Loucy (cell line): ENCODE results near the gene ACTR2.

Experiments
- H2AFZ ChIP-seq: fragments of 200-600 bp; sonication (generic); 2 replicates; pipeline ENCODE4 v1.6.0; 2016; ENCODE audit warnings: antibody characterized with exemption, mild to moderate bottlenecking, low read length, moderate library complexity
- H3F3A ChIP-seq: fragments of 200-600 bp; 2 replicates; pipeline ENCODE4 v1.6.0; 2016; ENCODE audit warnings: antibody characterized with exemption, low read depth, mild to moderate bottlenecking
- H3K27me3 ChIP-seq: fragments of 200-600 bp; sonication (generic); 2 replicates; pipeline ENCODE4 v1.6.1; 2014; ENCODE audit warnings: low read length, mild to moderate bottlenecking; ENCODE audit not compliant: insufficient read depth, poor library complexity, severe bottlenecking
- H3K36me3 ChIP-seq: fragments of 200-600 bp; sonication (generic); 2 replicates; pipeline ENCODE4 v1.6.1; 2016; ENCODE audit warnings: low read length; ENCODE audit not compliant: insufficient read depth
- H3K4me1 ChIP-seq: fragments of 200-600 bp; sonication (generic); 2 replicates; pipeline ENCODE4 v1.5.1; 2014; ENCODE audit warnings: low read length, mild to moderate bottlenecking; ENCODE audit not compliant: insufficient read depth, poor library complexity, severe bottlenecking
- H3K4me2 ChIP-seq: fragments of 200-600 bp; sonication (generic); 2 replicates; pipeline ENCODE4 v1.6.0; 2014; ENCODE audit warnings: antibody characterized with exemption, low read length, low read depth, mild to moderate bottlenecking; ENCODE audit not compliant: poor library complexity, severe bottlenecking
- H3K4me3 ChIP-seq: fragments of 200-600 bp; sonication (generic); 2 replicates; pipeline ENCODE4 v1.5.1; 2014; ENCODE audit warnings: low read length, mild to moderate bottlenecking, mixed read lengths; ENCODE audit not compliant: poor library complexity, severe bottlenecking
- H3K79me2 ChIP-seq: fragments of 200-600 bp; sonication (generic); 2 replicates; pipeline ENCODE4 v1.6.1; 2014; ENCODE audit warnings: low read length; ENCODE audit not compliant: insufficient read depth
- H3K9ac ChIP-seq: fragments of 200-600 bp; sonication (generic); 2 replicates; pipeline ENCODE4 v1.6.0; 2014; ENCODE audit warnings: mild to moderate bottlenecking, low read depth, low read length, moderate library complexity; ENCODE audit not compliant: poor library complexity, severe bottlenecking
- H3K9me2 ChIP-seq: fragments of 200-600 bp; sonication (generic); replicated peaks from 2 replicates; pipeline ENCODE4 v1.6.1; 2016; ENCODE audit warnings: low read depth, low read length, mixed read lengths
- H3K9me3 ChIP-seq: fragments of 200-600 bp; sonication (generic); 2 replicates; pipeline ENCODE4 v1.6.1; 2014; ENCODE audit warnings: mild to moderate bottlenecking, antibody characterized with exemption, low read length, low read depth; ENCODE audit not compliant: insufficient read depth
- H4K20me1 ChIP-seq: fragments of 200-600 bp; sonication (generic); 2 replicates; pipeline ENCODE4 v1.6.0; 2014; ENCODE audit warnings: antibody characterized with exemption, low read length, mild to moderate bottlenecking; ENCODE audit not compliant: insufficient read depth, poor library complexity, severe bottlenecking
- EZH2phosphoT487 ChIP-seq: fragments of 200-600 bp; IDR thresholded peaks from 2 replicates; pipeline ENCODE4 v1.6.1; 2018; ENCODE audit warnings: antibody characterized with exemption, mild to moderate bottlenecking, moderate library complexity, borderline replicate concordance
- TF ChIP-seq, protein P1 (sequence below): fragments of 200-600 bp; sonication (generic); conservative IDR thresholded peaks from 2 replicates; pipeline ENCODE4 v1.5.1; 2014; ENCODE audit warnings: mild to moderate bottlenecking, antibody characterized with exemption, low read length

Gene ACTR2

DNA sequence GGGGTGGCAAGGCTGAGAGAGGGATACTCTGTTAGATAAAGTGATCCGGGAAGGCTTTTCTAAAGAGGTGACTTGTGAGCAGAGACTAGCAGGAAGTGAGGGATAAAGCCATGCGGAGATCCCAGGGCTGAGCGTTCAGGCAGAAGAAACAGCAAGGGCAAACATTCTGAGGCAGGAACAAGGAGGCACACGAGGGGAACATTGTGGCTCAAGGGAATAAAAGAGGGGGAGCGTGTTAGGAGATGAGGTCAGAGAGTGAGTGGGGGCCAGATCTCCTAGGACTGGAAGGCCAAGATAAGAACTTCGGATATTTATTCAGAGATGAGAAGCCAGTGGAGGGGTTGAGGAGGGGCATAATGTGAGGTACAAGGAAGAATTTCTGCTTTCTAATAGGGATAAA, 67.1 kb downstream of the ACTR2 start:
- Histone ChIP-seq H3K9me2 (no peaks in the 10 kb centered on the region), H3K4me1 (peaks cover 7% of the 10 kb centered on the region), H3K27me3 (no peaks in the 10 kb centered on the region), H3K4me2 (no peak overlapping the region), H3K4me3 (no peak overlapping the region), H3K9me3 (no peaks in the 10 kb centered on the region), H4K20me1 (no peaks in the 10 kb centered on the region), H3K36me3 (no peaks in the 10 kb centered on the region), H3K79me2 (no peaks in the 10 kb centered on the region), H2AFZ (no peak overlapping the region), H3F3A (no peaks in the 10 kb centered on the region), H3K9ac (no peak overlapping the region)
- no peak for TF ChIP-seq EZH2phosphoT487

GRCh38 chr2:65296971-65297370, 69.3 kb downstream of the ACTR2 start:
- Histone ChIP-seq H3K4me2 (no peak overlapping the region), H3K4me1 (peaks cover 25% of the 10 kb centered on the region), H3K9ac (no peak overlapping the region), H3K9me2 (no peaks in the 10 kb centered on the region), H2AFZ (no peak overlapping the region), H3K27me3 (no peaks in the 10 kb centered on the region), H3K79me2 (no peaks in the 10 kb centered on the region), H3F3A (no peaks in the 10 kb centered on the region), H4K20me1 (no peaks in the 10 kb centered on the region), H3K36me3 (no peaks in the 10 kb centered on the region), H3K9me3 (no peaks in the 10 kb centered on the region), H3K4me3 (no peak overlapping the region)
- TF ChIP-seq, protein P1, sequence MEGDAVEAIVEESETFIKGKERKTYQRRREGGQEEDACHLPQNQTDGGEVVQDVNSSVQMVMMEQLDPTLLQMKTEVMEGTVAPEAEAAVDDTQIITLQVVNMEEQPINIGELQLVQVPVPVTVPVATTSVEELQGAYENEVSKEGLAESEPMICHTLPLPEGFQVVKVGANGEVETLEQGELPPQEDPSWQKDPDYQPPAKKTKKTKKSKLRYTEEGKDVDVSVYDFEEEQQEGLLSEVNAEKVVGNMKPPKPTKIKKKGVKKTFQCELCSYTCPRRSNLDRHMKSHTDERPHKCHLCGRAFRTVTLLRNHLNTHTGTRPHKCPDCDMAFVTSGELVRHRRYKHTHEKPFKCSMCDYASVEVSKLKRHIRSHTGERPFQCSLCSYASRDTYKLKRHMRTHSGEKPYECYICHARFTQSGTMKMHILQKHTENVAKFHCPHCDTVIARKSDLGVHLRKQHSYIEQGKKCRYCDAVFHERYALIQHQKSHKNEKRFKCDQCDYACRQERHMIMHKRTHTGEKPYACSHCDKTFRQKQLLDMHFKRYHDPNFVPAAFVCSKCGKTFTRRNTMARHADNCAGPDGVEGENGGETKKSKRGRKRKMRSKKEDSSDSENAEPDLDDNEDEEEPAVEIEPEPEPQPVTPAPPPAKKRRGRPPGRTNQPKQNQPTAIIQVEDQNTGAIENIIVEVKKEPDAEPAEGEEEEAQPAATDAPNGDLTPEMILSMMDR = no peak
- no peak for TF ChIP-seq EZH2phosphoT487

DNA sequence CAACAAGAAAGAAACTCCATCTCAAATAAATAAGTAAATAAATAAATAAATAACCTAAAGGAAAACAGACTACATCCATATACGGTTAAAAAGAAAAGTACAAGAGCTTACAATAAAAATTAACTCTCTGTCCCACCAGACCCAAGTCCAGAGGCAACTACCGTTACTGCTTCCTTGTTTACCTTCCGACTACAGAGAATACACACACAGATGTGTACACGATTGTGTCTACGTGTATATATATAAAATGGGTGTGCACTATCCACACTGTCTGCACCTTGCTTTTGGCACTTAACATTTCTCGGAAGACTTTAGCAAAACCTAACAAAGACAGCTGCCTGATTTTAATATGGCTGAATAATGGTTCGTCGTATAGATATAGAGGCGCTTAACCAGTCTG, 69.9 kb downstream of the ACTR2 start:
- Histone ChIP-seq H3K9me2 (no peaks in the 10 kb centered on the region), H3K4me1 (peaks cover 31% of the 10 kb centered on the region), H4K20me1 (no peaks in the 10 kb centered on the region), H3K9ac (no peak overlapping the region), H3K79me2 (no peaks in the 10 kb centered on the region), H3F3A (no peaks in the 10 kb centered on the region), H3K9me3 (no peaks in the 10 kb centered on the region), H3K36me3 (no peaks in the 10 kb centered on the region), H2AFZ (no peak overlapping the region), H3K27me3 (no peaks in the 10 kb centered on the region), H3K4me3 (no peak overlapping the region), H3K4me2 (no peak overlapping the region)
- no peak for TF ChIP-seq EZH2phosphoT487
- TF ChIP-seq, protein P1 = no peak

DNA sequence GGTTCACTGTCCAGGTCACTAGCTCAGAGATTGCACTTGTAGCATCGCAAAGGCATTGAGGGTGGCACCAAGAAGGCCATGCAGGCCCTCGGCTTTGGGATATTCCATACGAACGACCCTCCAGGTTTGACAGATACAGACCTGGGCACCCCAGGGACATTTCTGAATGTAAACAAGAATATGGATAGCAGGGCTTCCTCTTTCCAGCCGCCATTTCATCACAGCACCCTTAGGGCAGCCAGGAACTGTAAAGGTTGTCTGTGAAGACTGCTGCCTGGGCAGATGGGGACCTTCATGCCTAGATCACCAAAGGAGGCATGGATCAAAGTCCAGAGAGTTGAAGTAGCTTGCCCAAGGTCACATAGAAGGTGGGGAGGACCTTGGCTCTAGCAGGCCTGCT, 70.5 kb downstream of the ACTR2 start:
- H3K4me1 ChIP-seq = peaks cover 37% of the 10 kb centered on the region
- H3K9ac ChIP-seq = no peak overlapping the region
- H3K4me2 ChIP-seq = no peak overlapping the region
- no peaks in the 10 kb centered on the region for H3K9me3 ChIP-seq
- no peak for TF ChIP-seq EZH2phosphoT487
- TF ChIP-seq, protein P1 = no peak
- no peaks in the 10 kb centered on the region for H3K9me2 ChIP-seq
- no peak overlapping the region for H2AFZ ChIP-seq
- no peaks in the 10 kb centered on the region for H3K79me2 ChIP-seq
- no peaks in the 10 kb centered on the region for H4K20me1 ChIP-seq
- H3K36me3 ChIP-seq = no peaks in the 10 kb centered on the region
- H3K27me3 ChIP-seq = no peaks in the 10 kb centered on the region
- H3K4me3 ChIP-seq = no peak overlapping the region
- no peaks in the 10 kb centered on the region for H3F3A ChIP-seq
